Endothelial cell (in vitro differentiated cells): Measurements from ENCODE around the gene TBX21. TPM values are rescaled to one million over a fixed set of nuclear protein-coding genes. Genes with fewer than 3 reads are reported as not detected.
A peak's percentile ranks its signal among the peaks of the same experiment; 100 is the strongest.

Experiments
- DNase-seq: peaks from one replicate; pipeline ENCODE4 v3.0.0; 2021; ENCODE audit warnings: low spot score
- H3K27ac Mint-ChIP-seq: one replicate; pipeline ENCODE4 v1.8.0; 2021; ENCODE audit warnings: mixed read lengths, inconsistent platforms; ENCODE audit not compliant: unreplicated experiment
- H3K27me3 Mint-ChIP-seq: one replicate; pipeline ENCODE4 v1.8.0; 2021; ENCODE audit warnings: mild to moderate bottlenecking, moderate library complexity, mixed read lengths, inconsistent platforms; ENCODE audit not compliant: unreplicated experiment
- H3K36me3 Mint-ChIP-seq: one replicate; pipeline ENCODE4 v1.8.0; 2021; ENCODE audit warnings: mild to moderate bottlenecking, low read depth, mixed read lengths, inconsistent platforms; ENCODE audit not compliant: unreplicated experiment
- H3K4me1 Mint-ChIP-seq: one replicate; pipeline ENCODE4 v1.8.0; 2021; ENCODE audit warnings: mild to moderate bottlenecking, mixed read lengths, inconsistent platforms; ENCODE audit not compliant: unreplicated experiment
- H3K4me3 Mint-ChIP-seq: one replicate; pipeline ENCODE4 v1.8.0; 2021; ENCODE audit warnings: mild to moderate bottlenecking, mixed read lengths, inconsistent platforms; ENCODE audit not compliant: unreplicated experiment
- H3K9me3 Mint-ChIP-seq: one replicate; pipeline ENCODE4 v1.8.0; 2021; ENCODE audit warnings: mixed read lengths, inconsistent platforms; ENCODE audit not compliant: unreplicated experiment
- total RNA-seq: library from RNA; stranded (reverse); fragmentation: NEBNext Ultra II Directional; extraction: Animal tissue kit (Norgen Biotek cat#: 25700); gene quantifications from one replicate; pipeline ENCODE4 v1.2.1, GENCODE V29; 2021; ENCODE audit not compliant: unreplicated experiment
- TF ChIP-seq, protein P1 (sequence below): fragments of 200-600 bp; sonication (generic); IDR thresholded peaks from one replicate; pipeline ENCODE4 v1.5.0; 2021; ENCODE audit warnings: antibody characterized with exemption; ENCODE audit not compliant: unreplicated experiment

TBX21 gene
- total RNA-seq, 1 donor from 2014 or later = 0.21 TPM

DNA sequence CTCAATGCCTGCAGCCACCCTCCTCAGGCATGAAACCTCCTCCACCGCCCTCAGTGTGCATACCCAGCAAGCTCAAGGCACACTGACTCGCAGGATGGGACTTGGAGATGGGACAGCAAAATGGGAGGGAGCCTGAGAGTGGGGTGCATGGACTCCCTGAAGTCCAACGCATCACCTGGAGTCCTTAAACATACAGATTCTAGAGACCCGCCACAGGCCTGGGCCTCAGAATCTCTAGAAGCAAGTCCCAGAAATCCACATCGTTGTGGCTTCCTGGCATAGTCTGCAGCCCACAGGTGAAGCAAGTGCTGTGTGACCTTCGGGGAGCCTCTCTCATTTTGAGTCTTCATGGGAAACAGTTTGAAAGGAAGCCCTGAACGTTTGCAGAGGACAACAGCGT, 3.6 kb upstream of the TBX21 start:
- Mint-ChIP-seq H3K4me3 (no peak overlapping the region), H3K4me1 (peaks cover 36% of the 10 kb centered on the region), H3K27me3 (peaks cover 26% of the 10 kb centered on the region), H3K36me3 (peaks cover 3% of the 10 kb centered on the region), H3K27ac (no peak overlapping the region), H3K9me3 (no peaks in the 10 kb centered on the region)
- TF ChIP-seq, protein P1, sequence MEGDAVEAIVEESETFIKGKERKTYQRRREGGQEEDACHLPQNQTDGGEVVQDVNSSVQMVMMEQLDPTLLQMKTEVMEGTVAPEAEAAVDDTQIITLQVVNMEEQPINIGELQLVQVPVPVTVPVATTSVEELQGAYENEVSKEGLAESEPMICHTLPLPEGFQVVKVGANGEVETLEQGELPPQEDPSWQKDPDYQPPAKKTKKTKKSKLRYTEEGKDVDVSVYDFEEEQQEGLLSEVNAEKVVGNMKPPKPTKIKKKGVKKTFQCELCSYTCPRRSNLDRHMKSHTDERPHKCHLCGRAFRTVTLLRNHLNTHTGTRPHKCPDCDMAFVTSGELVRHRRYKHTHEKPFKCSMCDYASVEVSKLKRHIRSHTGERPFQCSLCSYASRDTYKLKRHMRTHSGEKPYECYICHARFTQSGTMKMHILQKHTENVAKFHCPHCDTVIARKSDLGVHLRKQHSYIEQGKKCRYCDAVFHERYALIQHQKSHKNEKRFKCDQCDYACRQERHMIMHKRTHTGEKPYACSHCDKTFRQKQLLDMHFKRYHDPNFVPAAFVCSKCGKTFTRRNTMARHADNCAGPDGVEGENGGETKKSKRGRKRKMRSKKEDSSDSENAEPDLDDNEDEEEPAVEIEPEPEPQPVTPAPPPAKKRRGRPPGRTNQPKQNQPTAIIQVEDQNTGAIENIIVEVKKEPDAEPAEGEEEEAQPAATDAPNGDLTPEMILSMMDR = no peak
- DNase-seq = no peak

DNA sequence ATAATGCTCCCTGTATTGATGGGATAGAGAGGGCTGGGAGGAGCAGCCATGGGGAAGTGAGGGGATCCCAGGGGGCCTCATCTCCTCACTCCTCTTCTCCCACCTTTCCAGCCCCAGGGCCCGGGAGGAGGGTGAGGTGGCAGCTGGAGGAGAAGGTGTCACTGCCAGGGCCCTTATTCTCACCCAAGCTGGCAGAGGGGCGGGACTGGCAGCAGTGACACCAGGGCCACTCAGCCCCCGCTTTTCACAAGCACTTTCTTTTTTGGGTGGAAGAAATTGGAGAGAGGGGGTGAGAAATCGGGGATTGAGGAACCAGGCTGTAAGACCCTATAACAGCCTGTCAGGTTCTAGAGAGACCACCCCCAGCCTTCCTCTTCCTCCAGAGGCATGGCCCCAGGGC, 2.4 kb upstream of the TBX21 start:
- Mint-ChIP-seq H3K9me3 (no peaks in the 10 kb centered on the region), H3K27ac (no peak overlapping the region), H3K4me3 (no peak overlapping the region), H3K4me1 (peaks cover 29% of the 10 kb centered on the region), H3K27me3 (peaks cover 27% of the 10 kb centered on the region), H3K36me3 (peaks cover 3% of the 10 kb centered on the region)
- TF ChIP-seq, protein P1 = no peak
- no peak for DNase-seq

DNA sequence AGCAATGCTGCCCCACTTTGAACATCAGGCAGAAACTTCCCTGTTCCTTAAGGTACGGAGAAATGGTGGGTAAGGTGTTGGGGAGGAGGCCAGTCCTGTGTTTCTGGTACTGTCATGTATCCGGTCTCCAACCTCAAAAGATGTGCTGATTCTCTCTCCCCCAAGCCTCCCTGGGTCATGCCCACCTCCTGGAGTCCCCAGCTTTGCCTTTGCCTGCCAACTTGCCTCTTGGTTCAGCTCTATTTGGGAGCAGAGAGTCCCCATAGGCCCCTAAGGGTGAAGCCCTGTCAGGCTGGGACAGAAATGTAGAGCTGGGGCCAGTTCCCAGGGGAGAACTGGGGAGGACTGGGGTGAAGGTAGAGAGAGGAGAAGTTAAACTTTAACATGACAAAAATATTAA, 1.6 kb upstream of the TBX21 start:
- TF ChIP-seq, protein P1 = no peak
- Mint-ChIP-seq H3K36me3 (peaks cover 3% of the 10 kb centered on the region), H3K27ac (no peak overlapping the region), H3K9me3 (no peaks in the 10 kb centered on the region), H3K27me3 (peaks cover 30% of the 10 kb centered on the region), H3K4me1 (peaks cover 30% of the 10 kb centered on the region), H3K4me3 (no peak overlapping the region)
- no peak for DNase-seq

DNA sequence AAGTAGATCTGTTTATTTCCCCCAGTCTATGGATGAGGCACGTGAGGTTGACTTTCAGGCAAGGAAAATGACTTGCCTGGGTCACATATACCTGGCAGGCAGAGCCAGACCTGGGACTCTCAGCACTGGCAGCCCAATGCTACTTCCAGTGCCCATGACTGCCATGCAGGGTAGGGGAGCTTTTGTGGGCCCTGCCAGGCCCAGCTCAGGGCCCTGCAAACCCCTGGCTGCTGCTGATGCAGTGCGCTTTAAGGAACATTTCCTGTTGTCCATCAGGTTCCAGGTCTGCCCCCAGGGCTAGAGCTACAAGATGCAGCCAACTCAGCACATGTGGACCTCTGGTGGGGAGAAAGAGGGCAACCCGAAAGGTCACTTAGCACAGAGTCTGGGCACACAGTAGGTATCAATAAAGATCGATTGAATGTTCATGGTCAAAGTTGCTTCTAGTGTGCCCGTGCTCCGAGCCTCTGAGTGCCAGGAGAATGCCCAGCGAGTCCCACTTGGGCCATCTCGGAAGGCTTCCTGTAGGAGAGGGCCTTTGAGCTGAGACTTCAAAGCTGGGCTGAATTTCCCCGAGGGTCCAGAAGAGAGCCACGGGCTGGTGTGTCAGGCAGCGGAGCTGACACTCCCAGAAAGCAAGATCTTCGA, 513 bp upstream of the TBX21 start:
- Mint-ChIP-seq H3K4me1 (peaks cover 29% of the 10 kb centered on the region), H3K4me3 (peak overlapping the region; percentile 59), H3K27me3 (peaks cover 25% of the 10 kb centered on the region), H3K36me3 (peaks cover 3% of the 10 kb centered on the region), H3K9me3 (no peaks in the 10 kb centered on the region), H3K27ac (no peak overlapping the region)
- DNase-seq = no peak
- TF ChIP-seq, protein P1 = no peak

DNA sequence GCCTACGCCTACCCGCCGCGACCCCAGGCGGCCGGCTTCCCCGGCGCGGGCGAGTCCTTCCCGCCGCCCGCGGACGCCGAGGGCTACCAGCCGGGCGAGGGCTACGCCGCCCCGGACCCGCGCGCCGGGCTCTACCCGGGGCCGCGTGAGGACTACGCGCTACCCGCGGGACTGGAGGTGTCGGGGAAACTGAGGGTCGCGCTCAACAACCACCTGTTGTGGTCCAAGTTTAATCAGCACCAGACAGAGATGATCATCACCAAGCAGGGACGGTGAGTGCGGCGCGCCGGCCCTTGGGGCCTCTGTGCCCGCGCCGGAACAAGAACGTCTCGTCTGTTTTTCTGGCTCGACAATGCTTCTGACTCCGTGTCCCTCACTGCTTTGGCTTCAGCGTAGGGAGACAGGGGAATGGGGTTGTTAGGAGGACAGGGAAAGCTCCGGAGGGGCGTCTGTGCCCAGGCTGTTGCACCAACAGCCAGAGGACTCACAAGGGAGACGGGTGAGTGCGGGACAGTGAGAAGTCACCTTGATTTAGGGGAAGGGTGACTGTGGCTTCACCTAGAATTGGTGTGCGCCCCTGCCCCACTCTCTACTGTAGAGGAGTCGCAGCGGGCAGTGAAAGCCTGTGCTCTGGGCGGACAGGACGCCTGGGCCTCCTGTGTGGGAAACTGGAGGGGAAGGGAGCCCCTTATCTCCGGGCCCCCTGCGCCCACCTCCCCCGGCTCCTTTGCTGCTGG, 806 bp downstream of the TBX21 start:
- no peak for DNase-seq
- peak overlapping the region; percentile 54 for H3K27ac Mint-ChIP-seq
- peaks cover 26% of the 10 kb centered on the region for H3K27me3 Mint-ChIP-seq
- TF ChIP-seq, protein P1 = no peak
- H3K4me3 Mint-ChIP-seq = peak overlapping the region; percentile 88
- peaks cover 29% of the 10 kb centered on the region for H3K4me1 Mint-ChIP-seq
- no peaks in the 10 kb centered on the region for H3K9me3 Mint-ChIP-seq
- H3K36me3 Mint-ChIP-seq = peaks cover 3% of the 10 kb centered on the region
